ENCODE results near the gene PADI1.

DNA sequence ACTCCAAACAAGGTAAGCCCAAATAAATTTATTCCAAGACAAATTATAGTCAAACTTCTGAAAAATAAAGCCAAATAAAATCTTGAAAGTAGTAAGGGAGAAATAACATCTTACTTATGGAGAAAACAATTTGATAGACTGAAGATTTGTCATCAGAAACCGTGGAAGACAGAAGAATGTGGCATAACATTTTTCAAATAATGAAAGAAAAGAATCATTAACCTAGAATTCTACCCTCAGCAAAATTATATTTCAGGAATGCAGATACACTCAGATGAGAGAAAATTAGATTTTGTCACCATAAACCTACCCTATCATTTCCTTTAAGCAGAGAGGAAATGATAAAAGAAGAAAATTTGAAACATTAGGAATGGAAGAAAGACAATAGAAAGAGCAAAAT, 27.3 kb upstream of the PADI1 start:
- TF ChIP-seq, protein P1, sequence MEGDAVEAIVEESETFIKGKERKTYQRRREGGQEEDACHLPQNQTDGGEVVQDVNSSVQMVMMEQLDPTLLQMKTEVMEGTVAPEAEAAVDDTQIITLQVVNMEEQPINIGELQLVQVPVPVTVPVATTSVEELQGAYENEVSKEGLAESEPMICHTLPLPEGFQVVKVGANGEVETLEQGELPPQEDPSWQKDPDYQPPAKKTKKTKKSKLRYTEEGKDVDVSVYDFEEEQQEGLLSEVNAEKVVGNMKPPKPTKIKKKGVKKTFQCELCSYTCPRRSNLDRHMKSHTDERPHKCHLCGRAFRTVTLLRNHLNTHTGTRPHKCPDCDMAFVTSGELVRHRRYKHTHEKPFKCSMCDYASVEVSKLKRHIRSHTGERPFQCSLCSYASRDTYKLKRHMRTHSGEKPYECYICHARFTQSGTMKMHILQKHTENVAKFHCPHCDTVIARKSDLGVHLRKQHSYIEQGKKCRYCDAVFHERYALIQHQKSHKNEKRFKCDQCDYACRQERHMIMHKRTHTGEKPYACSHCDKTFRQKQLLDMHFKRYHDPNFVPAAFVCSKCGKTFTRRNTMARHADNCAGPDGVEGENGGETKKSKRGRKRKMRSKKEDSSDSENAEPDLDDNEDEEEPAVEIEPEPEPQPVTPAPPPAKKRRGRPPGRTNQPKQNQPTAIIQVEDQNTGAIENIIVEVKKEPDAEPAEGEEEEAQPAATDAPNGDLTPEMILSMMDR (conservative IDR thresholded peaks at IDR 0.05 in 1 of 2, IDR thresholded peaks at IDR 0.05 in 1 of 2; ENCODE audit: extremely low read depth in 1 of 2, insufficient read depth in 1 of 2, low read depth in 1 of 2, low read length in 2 of 2), result no peak
- TF ChIP-seq EZH2 (IDR thresholded peaks at IDR 0.05; ENCODE audit: borderline replicate concordance, low read length), result no peak

All from mammary epithelial cell (primary cell).